AG09309 (cell line): ENCODE data around the gene DAB2IP.

ENCODE experiments used
- DNase-seq: peaks from one replicate; pipeline ENCODE4 v3.0.0-alpha.2; 2010; ENCODE audit warnings: low read depth
- H3K4me3 ChIP-seq: 2 replicates; pipeline ENCODE4 v1.5.1; 2011; ENCODE audit warnings: mild to moderate bottlenecking, low read depth, low read length, moderate library complexity; ENCODE audit not compliant: control insufficient read depth
- TF ChIP-seq, protein P1 (sequence below): IDR thresholded peaks from 2 replicates; pipeline ENCODE4 v1.5.1; 2011; ENCODE audit warnings: mild to moderate bottlenecking, low read depth, low read length, inconsistent platforms; ENCODE audit not compliant: insufficient read depth, control insufficient read depth; ENCODE audit errors: missing control alignments

The DAB2IP gene

DNA sequence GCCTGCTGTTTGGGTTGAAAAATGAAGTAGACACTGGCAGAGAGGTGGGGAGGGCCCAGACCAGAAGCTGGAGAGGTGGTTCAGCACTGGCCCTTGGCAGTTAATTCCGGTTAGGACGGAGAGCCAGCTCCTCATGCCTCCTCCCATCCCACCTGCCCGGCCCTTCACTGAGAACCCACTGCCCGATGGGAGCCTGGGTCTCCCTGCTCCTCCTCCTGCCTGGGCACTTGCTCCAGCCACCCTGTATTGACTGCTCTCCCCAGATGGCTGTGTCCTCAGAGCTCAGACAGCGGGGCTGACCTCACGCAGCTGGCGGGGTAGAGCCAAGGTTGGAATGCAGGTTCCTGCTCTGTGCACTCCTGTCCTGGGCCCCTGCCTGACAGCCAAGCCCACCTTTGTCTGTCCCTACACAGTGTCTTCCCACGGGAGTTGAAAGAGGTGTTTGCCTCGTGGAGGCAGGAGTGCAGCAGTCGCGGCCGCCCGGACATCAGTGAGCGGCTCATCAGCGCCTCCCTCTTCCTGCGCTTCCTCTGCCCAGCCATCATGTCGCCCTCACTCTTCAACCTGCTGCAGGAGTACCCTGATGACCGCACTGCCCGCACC, 114.7 kb downstream of the DAB2IP start:
- DNase-seq: no peak
- TF ChIP-seq, protein P1, sequence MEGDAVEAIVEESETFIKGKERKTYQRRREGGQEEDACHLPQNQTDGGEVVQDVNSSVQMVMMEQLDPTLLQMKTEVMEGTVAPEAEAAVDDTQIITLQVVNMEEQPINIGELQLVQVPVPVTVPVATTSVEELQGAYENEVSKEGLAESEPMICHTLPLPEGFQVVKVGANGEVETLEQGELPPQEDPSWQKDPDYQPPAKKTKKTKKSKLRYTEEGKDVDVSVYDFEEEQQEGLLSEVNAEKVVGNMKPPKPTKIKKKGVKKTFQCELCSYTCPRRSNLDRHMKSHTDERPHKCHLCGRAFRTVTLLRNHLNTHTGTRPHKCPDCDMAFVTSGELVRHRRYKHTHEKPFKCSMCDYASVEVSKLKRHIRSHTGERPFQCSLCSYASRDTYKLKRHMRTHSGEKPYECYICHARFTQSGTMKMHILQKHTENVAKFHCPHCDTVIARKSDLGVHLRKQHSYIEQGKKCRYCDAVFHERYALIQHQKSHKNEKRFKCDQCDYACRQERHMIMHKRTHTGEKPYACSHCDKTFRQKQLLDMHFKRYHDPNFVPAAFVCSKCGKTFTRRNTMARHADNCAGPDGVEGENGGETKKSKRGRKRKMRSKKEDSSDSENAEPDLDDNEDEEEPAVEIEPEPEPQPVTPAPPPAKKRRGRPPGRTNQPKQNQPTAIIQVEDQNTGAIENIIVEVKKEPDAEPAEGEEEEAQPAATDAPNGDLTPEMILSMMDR: no peak
- no peak overlapping the region for H3K4me3 ChIP-seq

DNA sequence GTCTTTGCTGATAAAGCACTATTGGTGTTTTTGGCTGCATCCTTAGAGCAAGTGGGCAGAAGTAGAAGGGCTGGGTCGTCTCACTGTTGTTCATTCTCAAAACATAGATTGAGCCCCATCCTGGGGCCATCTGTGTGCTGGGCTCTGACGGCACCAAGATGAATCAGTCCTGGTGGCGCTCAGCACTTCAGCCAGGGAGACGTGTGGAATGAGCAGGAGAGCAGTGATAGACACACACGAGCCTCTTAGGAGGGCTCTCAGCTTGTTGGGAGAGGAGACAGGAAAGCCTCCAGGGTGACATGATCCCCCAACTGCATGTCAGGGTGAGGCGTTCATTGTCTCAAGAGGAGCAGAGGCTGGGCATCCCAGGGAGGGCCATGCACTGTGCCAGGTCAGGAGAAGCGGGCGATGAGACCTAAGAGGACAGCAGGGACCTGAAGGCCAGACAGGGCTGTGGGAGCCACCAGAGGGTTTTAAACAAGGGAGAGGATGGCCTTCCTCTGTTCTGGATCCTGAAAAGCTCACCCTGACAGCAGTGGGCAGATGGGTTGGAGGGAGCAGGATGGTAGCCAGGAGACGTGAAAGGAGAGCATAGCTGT, 115.8 kb downstream of the DAB2IP start:
- TF ChIP-seq, protein P1: no peak
- no peak overlapping the region for H3K4me3 ChIP-seq
- no peak for DNase-seq

DNA sequence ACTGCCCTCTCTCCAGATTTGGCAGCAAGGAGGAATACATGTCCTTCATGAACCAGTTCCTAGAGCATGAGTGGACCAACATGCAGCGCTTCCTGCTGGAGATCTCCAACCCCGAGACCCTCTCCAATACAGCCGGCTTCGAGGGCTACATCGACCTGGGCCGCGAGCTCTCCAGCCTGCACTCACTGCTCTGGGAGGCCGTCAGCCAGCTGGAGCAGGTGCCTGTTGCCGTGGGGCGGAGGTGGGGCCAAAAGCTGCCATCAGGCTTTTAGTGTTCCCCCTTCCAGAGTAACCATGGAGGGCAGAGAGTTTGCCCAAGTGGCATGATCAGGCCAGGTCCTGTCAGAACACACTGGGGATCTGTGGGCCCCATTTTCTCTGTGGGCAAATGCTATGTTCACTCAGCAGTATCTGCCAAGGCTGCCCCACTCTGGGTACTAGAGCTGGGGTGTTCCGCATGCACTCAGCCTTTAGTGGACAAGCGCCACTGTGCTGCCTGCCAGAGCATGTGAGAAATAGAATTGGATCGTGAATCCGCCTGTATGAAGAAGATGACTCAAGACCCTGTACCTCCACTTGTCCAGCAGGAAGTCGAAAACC, 117.1 kb downstream of the DAB2IP start:
- TF ChIP-seq, protein P1: no peak

DNA sequence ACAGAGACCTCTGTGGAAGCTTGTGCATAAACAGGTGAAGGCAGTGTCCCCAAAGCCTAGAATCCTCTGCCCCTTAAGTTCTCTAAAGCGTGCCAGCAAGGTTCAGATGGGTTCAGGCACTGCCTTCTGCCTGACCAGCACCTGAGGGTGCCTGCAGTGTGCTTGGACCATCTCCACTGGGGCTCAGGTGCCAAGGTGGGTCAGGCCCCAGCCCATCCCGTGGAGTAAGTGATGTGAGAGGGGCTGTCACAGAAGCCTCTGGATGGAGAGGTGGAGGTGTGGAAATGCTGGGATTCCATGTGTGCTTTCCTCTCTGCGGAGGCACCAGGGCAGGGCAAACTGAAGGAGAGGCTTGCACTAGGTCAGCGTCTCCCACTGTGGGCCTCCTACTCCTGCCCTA, 118.5 kb downstream of the DAB2IP start:
- TF ChIP-seq, protein P1: no peak
- DNase-seq: no peak

More for the DNA sequence above, 117.1 kb downstream of the DAB2IP start:
- DNase-seq: no peak
- no peak overlapping the region for H3K4me3 ChIP-seq

DNA sequence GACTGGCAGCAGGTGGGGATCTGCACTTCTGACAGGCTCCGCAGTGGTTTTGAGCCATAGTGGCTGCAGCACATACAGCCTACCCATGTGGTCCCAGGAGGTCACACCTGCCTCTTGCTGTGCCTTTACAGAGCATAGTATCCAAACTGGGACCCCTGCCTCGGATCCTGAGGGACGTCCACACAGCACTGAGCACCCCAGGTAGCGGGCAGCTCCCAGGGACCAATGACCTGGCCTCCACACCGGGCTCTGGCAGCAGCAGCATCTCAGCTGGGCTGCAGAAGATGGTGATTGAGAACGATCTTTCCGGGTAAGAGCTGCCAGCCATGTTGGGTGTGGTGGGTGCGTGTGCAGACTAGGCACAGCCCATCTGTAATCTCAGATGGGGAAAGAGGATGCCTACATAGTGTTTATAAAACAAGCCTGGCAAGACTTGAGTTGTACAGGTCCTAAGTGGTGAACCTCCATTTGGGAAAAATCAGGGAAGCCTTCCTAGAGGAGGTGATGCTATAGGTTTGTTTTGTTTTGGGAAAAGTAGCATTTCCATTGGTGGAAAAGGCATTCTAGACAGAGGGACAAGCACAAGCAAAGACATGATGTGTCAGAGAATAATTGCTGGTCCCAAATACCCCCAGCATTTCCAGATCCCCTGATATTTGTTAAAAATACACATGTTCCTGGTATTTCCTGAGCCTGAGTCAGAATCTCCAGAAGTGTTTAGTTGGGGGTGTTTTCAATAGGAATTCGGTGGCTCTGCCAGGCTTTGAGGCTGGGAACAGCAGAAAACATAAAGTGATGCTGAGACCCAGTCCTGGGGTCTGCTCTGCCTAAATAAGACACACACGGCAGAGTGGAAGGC, 119.2 kb downstream of the DAB2IP start:
- peak; percentile 16 for DNase-seq
- TF ChIP-seq, protein P1: no peak
- H3K4me3 ChIP-seq: no peak overlapping the region

More for the DNA sequence above, 118.5 kb downstream of the DAB2IP start:
- H3K4me3 ChIP-seq: no peak overlapping the region

DNA sequence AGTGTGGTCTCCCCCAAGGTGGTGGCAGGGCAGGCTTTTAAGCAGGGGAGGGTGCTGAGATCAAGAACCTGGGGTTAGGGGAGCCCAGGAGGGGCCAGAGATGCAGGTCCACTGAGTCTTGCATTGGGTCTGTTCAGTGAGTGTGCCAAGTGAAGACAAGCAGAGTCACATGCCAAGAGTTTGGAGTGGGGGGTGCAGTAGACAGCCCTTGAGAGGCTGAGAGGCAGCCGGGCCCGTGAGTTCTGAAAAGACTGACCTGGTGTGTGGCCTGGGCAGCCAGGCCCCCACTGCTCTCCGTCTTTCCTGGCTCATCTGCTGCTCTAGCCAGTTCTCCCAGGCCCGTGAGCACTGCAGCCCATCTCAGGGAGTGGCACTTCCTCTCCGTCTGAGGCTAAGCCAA, 120.0 kb downstream of the DAB2IP start:
- TF ChIP-seq, protein P1: no peak
- no peak for DNase-seq
- H3K4me3 ChIP-seq: no peak overlapping the region
